Stomach (tissue), 4 donors: ENCODE measurements around the gene FAM110A.

Experiments used
- POLR2A ChIP-seq, 4 donors: fragments of 450-650 bp; IDR thresholded peaks; one replicate each; pipeline ENCODE4 v1.6.1; 2016; ENCODE audit warnings: antibody characterized with exemption in 4 of 4, control low read depth in 2 of 4, mild to moderate bottlenecking in 1 of 4, moderate library complexity in 1 of 4
- TF ChIP-seq, protein P1 (sequence below), 7 experiments: fragments of 450-650 bp in 4 of 7; fragments of 200-600 bp in 3 of 7; sonication (generic) in 3 of 7; IDR thresholded peaks; one replicate each; pipeline ENCODE4 v1.5.1; 2016 to 2019; ENCODE audit warnings: antibody characterized with exemption in 7 of 7, control low read depth in 2 of 7, mild to moderate bottlenecking in 1 of 7

DNA sequence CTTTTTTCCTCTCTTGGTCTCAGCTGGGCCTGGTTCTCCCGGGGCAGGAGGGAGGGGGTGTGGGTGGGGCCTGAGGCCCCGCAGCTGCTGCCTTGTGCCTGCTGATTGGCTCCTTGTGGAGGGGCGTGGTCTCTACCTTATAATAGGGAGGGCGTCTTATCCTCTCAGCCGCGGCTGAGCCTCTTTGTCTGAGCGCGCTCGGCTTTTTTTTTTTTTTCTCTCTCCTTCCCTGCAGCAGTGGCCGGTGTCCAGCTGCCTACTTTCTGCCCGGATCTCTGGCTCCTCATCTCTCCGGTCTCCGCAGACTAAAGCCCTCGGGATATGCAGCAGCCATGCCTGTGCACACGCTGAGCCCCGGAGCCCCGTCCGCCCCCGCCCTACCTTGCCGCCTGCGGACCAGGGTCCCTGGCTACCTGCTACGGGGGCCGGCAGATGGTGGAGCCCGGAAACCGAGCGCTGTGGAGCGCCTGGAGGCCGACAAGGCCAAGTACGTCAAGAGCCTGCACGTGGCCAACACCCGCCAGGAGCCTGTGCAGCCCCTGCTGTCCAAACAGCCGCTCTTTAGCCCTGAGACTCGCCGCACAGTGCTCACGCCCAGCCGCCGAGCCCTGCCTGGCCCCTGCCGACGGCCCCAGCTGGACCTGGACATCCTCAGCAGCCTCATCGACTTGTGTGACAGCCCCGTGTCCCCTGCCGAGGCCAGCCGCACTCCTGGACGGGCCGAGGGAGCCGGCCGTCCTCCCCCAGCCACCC, 11.1 kb downstream of the FAM110A start:
- TF ChIP-seq, protein P1, sequence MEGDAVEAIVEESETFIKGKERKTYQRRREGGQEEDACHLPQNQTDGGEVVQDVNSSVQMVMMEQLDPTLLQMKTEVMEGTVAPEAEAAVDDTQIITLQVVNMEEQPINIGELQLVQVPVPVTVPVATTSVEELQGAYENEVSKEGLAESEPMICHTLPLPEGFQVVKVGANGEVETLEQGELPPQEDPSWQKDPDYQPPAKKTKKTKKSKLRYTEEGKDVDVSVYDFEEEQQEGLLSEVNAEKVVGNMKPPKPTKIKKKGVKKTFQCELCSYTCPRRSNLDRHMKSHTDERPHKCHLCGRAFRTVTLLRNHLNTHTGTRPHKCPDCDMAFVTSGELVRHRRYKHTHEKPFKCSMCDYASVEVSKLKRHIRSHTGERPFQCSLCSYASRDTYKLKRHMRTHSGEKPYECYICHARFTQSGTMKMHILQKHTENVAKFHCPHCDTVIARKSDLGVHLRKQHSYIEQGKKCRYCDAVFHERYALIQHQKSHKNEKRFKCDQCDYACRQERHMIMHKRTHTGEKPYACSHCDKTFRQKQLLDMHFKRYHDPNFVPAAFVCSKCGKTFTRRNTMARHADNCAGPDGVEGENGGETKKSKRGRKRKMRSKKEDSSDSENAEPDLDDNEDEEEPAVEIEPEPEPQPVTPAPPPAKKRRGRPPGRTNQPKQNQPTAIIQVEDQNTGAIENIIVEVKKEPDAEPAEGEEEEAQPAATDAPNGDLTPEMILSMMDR (IDR thresholded peaks at IDR 0.05) = no peak
- TF ChIP-seq POLR2A (IDR thresholded peaks at IDR 0.05) = no peak
